ENCODE measurements around the gene DBF4B. TPM values are rescaled to one million over a fixed set of nuclear protein-coding genes. Genes with fewer than 3 reads are reported as not detected.
"Not testable (repeated sequence)": the region's sequence is repeated elsewhere in the genome, so short reads cannot be mapped to it uniquely, and the experiment has no call there.

Gene DBF4B
- total RNA-seq, 1 experiment from 2014 or later: 32.9 TPM

- DNase-seq (ENCODE audit: low spot score): no peak
- no peaks in the 10 kb centered on the region for H3K4me1 Mint-ChIP-seq
- TF ChIP-seq MYBL2 (CRISPR knock-in tag; IDR thresholded peaks at IDR 0.05) (no peak), GTF2I (CRISPR knock-in tag; conservative IDR thresholded peaks at IDR 0.05) (no peak), E2F5 (CRISPR knock-in tag; IDR thresholded peaks at IDR 0.05) (no peak), ZNF219 (CRISPR knock-in tag; IDR thresholded peaks at IDR 0.05; ENCODE audit: borderline replicate concordance) (no peak), ATF2 (CRISPR knock-in tag; IDR thresholded peaks at IDR 0.05; ENCODE audit: borderline replicate concordance, low read depth) (no peak), IRF1 (CRISPR knock-in tag; IDR thresholded peaks at IDR 0.05) (no peak), KAT7 (CRISPR knock-in tag; IDR thresholded peaks at IDR 0.05; ENCODE audit: borderline replicate concordance) (no peak), NR3C1 (CRISPR knock-in tag; conservative IDR thresholded peaks at IDR 0.05; ENCODE audit: low read depth) (no peak), ARID4B (CRISPR knock-in tag; IDR thresholded peaks at IDR 0.05; ENCODE audit: borderline replicate concordance) (no peak), TCF7 (CRISPR knock-in tag; IDR thresholded peaks at IDR 0.05; ENCODE audit: low read depth) (no peak), PRRX2 (CRISPR knock-in tag; IDR thresholded peaks at IDR 0.05) (no peak), IRF2 (CRISPR knock-in tag; IDR thresholded peaks at IDR 0.05; ENCODE audit: borderline replicate concordance, low read depth) (no peak)
- TF ChIP-seq, protein P1, sequence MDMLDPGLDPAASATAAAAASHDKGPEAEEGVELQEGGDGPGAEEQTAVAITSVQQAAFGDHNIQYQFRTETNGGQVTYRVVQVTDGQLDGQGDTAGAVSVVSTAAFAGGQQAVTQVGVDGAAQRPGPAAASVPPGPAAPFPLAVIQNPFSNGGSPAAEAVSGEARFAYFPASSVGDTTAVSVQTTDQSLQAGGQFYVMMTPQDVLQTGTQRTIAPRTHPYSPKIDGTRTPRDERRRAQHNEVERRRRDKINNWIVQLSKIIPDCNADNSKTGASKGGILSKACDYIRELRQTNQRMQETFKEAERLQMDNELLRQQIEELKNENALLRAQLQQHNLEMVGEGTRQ (CRISPR knock-in tag; IDR thresholded peaks at IDR 0.05): no peak
- TF ChIP-seq, protein P2, sequence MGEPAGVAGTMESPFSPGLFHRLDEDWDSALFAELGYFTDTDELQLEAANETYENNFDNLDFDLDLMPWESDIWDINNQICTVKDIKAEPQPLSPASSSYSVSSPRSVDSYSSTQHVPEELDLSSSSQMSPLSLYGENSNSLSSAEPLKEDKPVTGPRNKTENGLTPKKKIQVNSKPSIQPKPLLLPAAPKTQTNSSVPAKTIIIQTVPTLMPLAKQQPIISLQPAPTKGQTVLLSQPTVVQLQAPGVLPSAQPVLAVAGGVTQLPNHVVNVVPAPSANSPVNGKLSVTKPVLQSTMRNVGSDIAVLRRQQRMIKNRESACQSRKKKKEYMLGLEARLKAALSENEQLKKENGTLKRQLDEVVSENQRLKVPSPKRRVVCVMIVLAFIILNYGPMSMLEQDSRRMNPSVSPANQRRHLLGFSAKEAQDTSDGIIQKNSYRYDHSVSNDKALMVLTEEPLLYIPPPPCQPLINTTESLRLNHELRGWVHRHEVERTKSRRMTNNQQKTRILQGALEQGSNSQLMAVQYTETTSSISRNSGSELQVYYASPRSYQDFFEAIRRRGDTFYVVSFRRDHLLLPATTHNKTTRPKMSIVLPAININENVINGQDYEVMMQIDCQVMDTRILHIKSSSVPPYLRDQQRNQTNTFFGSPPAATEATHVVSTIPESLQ (CRISPR knock-in tag; IDR thresholded peaks at IDR 0.05): no peak
- TF ChIP-seq, protein P3, sequence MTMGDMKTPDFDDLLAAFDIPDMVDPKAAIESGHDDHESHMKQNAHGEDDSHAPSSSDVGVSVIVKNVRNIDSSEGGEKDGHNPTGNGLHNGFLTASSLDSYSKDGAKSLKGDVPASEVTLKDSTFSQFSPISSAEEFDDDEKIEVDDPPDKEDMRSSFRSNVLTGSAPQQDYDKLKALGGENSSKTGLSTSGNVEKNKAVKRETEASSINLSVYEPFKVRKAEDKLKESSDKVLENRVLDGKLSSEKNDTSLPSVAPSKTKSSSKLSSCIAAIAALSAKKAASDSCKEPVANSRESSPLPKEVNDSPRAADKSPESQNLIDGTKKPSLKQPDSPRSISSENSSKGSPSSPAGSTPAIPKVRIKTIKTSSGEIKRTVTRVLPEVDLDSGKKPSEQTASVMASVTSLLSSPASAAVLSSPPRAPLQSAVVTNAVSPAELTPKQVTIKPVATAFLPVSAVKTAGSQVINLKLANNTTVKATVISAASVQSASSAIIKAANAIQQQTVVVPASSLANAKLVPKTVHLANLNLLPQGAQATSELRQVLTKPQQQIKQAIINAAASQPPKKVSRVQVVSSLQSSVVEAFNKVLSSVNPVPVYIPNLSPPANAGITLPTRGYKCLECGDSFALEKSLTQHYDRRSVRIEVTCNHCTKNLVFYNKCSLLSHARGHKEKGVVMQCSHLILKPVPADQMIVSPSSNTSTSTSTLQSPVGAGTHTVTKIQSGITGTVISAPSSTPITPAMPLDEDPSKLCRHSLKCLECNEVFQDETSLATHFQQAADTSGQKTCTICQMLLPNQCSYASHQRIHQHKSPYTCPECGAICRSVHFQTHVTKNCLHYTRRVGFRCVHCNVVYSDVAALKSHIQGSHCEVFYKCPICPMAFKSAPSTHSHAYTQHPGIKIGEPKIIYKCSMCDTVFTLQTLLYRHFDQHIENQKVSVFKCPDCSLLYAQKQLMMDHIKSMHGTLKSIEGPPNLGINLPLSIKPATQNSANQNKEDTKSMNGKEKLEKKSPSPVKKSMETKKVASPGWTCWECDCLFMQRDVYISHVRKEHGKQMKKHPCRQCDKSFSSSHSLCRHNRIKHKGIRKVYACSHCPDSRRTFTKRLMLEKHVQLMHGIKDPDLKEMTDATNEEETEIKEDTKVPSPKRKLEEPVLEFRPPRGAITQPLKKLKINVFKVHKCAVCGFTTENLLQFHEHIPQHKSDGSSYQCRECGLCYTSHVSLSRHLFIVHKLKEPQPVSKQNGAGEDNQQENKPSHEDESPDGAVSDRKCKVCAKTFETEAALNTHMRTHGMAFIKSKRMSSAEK (CRISPR knock-in tag; IDR thresholded peaks at IDR 0.05; ENCODE audit: borderline replicate concordance): no peak
- TF ChIP-seq, protein P4, sequence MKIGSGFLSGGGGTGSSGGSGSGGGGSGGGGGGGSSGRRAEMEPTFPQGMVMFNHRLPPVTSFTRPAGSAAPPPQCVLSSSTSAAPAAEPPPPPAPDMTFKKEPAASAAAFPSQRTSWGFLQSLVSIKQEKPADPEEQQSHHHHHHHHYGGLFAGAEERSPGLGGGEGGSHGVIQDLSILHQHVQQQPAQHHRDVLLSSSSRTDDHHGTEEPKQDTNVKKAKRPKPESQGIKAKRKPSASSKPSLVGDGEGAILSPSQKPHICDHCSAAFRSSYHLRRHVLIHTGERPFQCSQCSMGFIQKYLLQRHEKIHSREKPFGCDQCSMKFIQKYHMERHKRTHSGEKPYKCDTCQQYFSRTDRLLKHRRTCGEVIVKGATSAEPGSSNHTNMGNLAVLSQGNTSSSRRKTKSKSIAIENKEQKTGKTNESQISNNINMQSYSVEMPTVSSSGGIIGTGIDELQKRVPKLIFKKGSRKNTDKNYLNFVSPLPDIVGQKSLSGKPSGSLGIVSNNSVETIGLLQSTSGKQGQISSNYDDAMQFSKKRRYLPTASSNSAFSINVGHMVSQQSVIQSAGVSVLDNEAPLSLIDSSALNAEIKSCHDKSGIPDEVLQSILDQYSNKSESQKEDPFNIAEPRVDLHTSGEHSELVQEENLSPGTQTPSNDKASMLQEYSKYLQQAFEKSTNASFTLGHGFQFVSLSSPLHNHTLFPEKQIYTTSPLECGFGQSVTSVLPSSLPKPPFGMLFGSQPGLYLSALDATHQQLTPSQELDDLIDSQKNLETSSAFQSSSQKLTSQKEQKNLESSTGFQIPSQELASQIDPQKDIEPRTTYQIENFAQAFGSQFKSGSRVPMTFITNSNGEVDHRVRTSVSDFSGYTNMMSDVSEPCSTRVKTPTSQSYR (CRISPR knock-in tag; IDR thresholded peaks at IDR 0.05): no peak
- POLR2A ChIA-PET: no interaction called here
- no peak overlapping the region for H3K4me3 Mint-ChIP-seq
- no peaks in the 10 kb centered on the region for H3K27me3 Mint-ChIP-seq (ENCODE audit: low read depth)
- H3K9me3 Mint-ChIP-seq: peaks cover 4% of the 10 kb centered on the region; the same call in 1 of the 2 replicates
- CTCF ChIA-PET: no interaction called here
- peaks cover 37% of the 10 kb centered on the region for H3K36me3 Mint-ChIP-seq
- ATAC-seq: no peak
- peak overlapping the region; percentile 48 for H3K27ac Mint-ChIP-seq
These were observed 13.8 kb downstream of the DBF4B start for GRCh38 chr17:44722254-44722653.

DNA sequence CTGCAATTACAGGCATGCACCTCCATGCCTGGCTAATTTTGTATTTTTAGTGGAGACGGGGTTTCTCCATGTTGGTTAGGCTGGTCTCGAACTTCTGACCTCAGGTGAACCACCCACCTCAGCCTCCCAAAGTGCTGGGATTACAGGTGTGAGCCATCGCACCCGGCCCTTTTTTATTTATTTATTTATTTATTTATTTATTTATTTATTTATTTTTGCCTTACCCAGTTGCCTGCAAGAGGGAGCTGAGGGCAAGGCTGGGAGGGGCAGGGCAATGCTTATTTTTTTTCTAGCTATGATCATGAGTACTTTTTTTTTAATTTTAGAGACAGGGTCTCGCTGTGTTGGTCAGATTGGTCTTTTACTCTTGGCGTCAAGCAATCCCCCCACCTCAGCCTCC lies 17.7 kb downstream of the DBF4B start:
- ATAC-seq; H3K4me3 Mint-ChIP-seq; H3K27ac Mint-ChIP-seq; DNase-seq (ENCODE audit: low spot score); H3K27me3 Mint-ChIP-seq (ENCODE audit: low read depth); CTCF ChIA-PET; H3K4me1 Mint-ChIP-seq; H3K9me3 Mint-ChIP-seq: not testable (repeated sequence)
- H3K36me3 Mint-ChIP-seq: peaks cover 34% of the 10 kb centered on the region
- POLR2A ChIA-PET: interaction anchor here (0.7 kb wide), 1 partner anchor 12 kb away, joined by 11 read pairs; no protein-coding TSS in a partner anchor
